Choroid plexus epithelial cell (primary cell): ENCODE results near the gene DMAC2.
"Not testable (repeated sequence)": the region's sequence is repeated elsewhere in the genome, so short reads cannot be mapped to it uniquely, and the experiment has no call there.

Experiments
- DNase-seq: peaks from one replicate; pipeline ENCODE4 v3.0.0-alpha.2; 2010; ENCODE audit warnings: low read depth
- H3K4me3 ChIP-seq: 2 replicates; pipeline ENCODE4 v1.5.1; 2011; ENCODE audit warnings: low read depth, mild to moderate bottlenecking, control low read depth, low read length, moderate library complexity
- CTCF ChIP-seq: conservative IDR thresholded peaks from 2 replicates; pipeline ENCODE4 v1.5.1; 2011; ENCODE audit warnings: low read depth, mild to moderate bottlenecking, control low read depth, inconsistent platforms, low read length, moderate library complexity

The DMAC2 gene

GRCh38 chr19:41439441-41440222 is at the start of gene DMAC2:
Gene DMAC2, minus strand, starts transcription at chr19:41439912. Its CDS starts 13 bp downstream, at chr19:41439899.
- peak within 1 kb of the TSS; percentile 100 for H3K4me3 ChIP-seq
- TF ChIP-seq CTCF: peak; percentile 61
- DNase-seq: peak; percentile 99

DNA sequence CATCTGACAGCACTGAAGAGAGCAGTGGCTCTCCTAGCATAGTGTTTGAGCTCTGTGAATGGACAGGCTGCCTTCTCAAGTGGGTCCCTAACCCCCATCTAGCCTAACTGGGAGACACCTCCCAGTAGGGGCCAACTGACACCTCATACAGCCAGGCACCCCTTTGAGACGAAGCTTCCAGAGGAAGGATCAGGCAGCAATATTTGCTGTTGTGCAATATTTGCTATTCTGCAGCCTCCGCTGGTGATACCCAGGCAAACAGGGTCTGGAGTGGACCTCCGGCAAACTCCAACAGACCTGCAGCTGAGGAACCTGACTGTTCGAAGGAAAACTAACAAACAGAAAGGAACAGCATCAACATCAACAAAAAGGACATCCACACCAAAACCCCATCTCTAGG is 47.2 kb upstream of the DMAC2 start:
- not testable (repeated sequence) for DNase-seq

DNA sequence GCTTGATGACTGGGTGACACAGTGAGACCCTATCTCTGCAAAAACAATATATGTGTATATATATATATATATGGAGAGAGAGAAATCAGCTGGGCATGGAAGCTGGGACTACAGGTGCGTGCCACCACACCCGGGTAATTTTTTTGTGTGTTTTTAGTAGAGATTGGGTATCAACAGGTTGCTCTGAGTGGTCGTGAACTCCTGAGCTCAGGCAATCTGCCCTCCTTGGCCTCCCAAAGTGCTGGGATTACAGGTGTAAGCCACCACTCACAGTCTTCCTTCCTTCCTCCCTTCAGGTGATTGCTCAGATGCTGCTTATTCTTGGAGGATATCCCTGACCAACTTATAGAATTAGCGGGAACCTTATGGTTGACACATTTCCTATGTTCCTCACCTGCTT is 45.1 kb upstream of the DMAC2 start:
- DNase-seq: no peak
- TF ChIP-seq CTCF: no peak

More for the DNA sequence above, 47.2 kb upstream of the DMAC2 start:
- not testable (repeated sequence) for H3K4me3 ChIP-seq

DNA sequence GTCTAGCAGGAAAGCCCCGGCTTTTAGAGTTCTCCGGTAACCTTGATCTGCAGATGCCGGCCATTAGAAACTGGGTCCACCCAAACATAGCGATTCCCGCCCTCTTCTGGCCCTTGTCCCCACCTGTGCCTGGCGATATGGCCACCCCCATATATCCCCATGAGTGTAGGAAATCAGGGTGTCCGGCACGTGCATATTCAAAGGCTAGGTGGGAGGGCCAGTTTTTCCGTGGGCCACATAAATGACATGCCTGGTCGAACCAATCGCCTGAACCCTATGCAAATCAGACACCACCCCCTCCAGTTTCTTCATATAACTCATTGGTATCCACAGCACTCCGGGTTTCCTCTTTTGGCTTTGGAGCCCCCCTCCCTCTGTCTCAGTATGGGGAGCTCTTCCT is 40.6 kb upstream of the DMAC2 start:
- no peak overlapping the region for H3K4me3 ChIP-seq
- no peak for DNase-seq
- TF ChIP-seq CTCF: no peak

More for the DNA sequence above, 45.1 kb upstream of the DMAC2 start:
- H3K4me3 ChIP-seq: no peak overlapping the region

- no peak for DNase-seq
- H3K4me3 ChIP-seq: no peak overlapping the region
- no peak for TF ChIP-seq CTCF
These were observed 40.1 kb upstream of the DMAC2 start for GRCh38 chr19:41479757-41480191.

DNA sequence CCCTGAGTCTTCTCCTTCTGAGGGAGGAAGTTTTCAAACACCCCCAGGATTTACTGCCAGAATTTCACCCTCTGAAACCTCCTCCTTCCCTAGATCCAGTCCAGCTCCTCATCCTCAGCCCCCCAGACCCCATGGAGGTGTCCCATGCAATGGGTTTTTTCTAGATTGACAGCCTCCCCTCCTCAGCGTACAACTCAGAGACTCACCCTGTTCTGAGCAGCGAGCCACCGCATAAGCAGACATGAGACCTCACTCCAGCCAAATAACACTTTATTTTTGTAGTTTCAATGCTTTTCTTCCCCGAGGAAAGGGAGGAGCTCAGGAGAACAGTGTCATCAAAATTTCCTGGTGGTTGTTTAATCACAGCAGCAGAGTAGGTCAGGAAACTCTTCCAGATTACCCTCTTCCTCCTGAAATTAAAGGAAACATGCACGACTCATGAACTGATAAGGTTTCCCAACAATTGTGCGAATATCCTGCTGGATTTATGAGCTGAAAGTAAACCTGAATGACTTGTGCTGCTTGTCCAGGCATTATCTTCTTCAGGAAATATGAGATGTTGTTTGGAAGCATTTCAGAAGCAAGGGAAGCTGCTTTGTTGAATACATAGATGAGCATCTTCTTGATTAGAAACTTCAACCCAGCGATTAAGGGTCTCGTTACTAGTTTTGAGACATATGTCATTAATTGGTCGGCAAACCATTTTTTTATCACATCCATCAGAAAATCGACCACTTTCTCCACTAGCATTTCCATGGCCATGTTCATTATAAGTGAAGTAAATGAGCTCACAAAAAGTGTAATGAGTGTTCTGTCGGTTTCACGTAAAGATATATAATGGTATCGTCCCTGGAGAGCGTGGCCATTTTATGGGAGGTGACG is 39.4 kb upstream of the DMAC2 start:
- no peak for DNase-seq
- no peak for TF ChIP-seq CTCF
- no peak overlapping the region for H3K4me3 ChIP-seq

- no peak for TF ChIP-seq CTCF
- DNase-seq: no peak
- no peak overlapping the region for H3K4me3 ChIP-seq
These were observed 38.5 kb upstream of the DMAC2 start for GRCh38 chr19:41478171-41478570.
